A549 (cell line): Measurements from ENCODE around the gene RBM12. TPM values are rescaled to one million over a fixed set of nuclear protein-coding genes. Genes with fewer than 3 reads are reported as not detected.
"Not testable (repeated sequence)": the region's sequence is repeated elsewhere in the genome, so short reads cannot be mapped to it uniquely, and the experiment has no call there.

Experiments used
- ATAC-seq, 2 experiments: fragments of 200-7000 bp in 1 of 2; fragments of >200 bp in 1 of 2; cut with Nextera tagmentation in 1 of 2; cut with Tn5 transposase in 1 of 2; 3 replicates each; pipeline versions ENCODE4 v1.8.0 to v1.9.1; 2018 to 2020; ENCODE audit warnings: mild to moderate bottlenecking in 1 of 2, moderate library complexity in 1 of 2
- CTCF ChIA-PET: fragments of 300-600 bp; sonication (Branson Sonifier 250); formaldehyde crosslinking; extraction: SDS; loops from one replicate; lab custom pipeline; 2021; ENCODE audit warnings: antibody characterized with exemption, inconsistent platforms; lab: Yijun Ruan, JAX
- POLR2A ChIA-PET: fragments of 350-600 bp; formaldehyde crosslinking; extraction: SDS; loops from one replicate; lab custom pipeline; 2021; ENCODE audit warnings: antibody characterized with exemption, inconsistent platforms; lab: Yijun Ruan, JAX
- DNase-seq, 2 experiments: peaks; one replicate each; pipeline versions ENCODE4 v3.0.0 to v3.0.0-alpha.2; 2011 to 2016; ENCODE audit warnings: low read depth in 1 of 2, low spot score in 1 of 2
- FAIRE-seq: peaks from 2 replicates; lab custom pipeline; 2011; peaks lifted over from hg19 to GRCh38; lab: Jason Lieb, UNC
- H3K27ac ChIP-seq, 2 experiments: fragments of >200 bp; sonication (Bioruptor Twin); formaldehyde crosslinking; 3 replicates each; pipeline ENCODE4 v1.5.1; 2016 to 2017
- H3K4me1 ChIP-seq: fragments of >200 bp; sonication (Bioruptor Twin); formaldehyde crosslinking; 3 replicates; pipeline ENCODE4 v1.6.1; 2016
- H3K4me2 ChIP-seq: fragments of >200 bp; sonication (Bioruptor Twin); formaldehyde crosslinking; 3 replicates; pipeline ENCODE4 v1.6.1; 2016
- H3K4me3 ChIP-seq: fragments of >200 bp; sonication (Bioruptor Twin); formaldehyde crosslinking; 3 replicates; pipeline ENCODE4 v1.5.1; 2016
- H3K9me3 ChIP-seq: fragments of >200 bp; sonication (Bioruptor Twin); formaldehyde crosslinking; 3 replicates; pipeline ENCODE4 v1.6.1; 2016
- BCL3 ChIP-seq: fragments of >200 bp; sonication (Bioruptor Twin); formaldehyde crosslinking; IDR thresholded peaks from 3 replicates; pipeline ENCODE4 v1.6.1; 2016
- CEBPB ChIP-seq, 2 experiments: fragments of >200 bp in 1 of 2; sonication (Bioruptor Twin) in 1 of 2; formaldehyde crosslinking in 1 of 2; IDR thresholded peaks; 2 replicates each; pipeline ENCODE4 v1.6.1; 2012 to 2016
- CHD2 ChIP-seq: fragments of 150-350 bp; IDR thresholded peaks from 2 replicates; pipeline ENCODE4 v1.6.1; 2014; ENCODE audit warnings: low read length; ENCODE audit not compliant: partially characterized antibody
- CHD4 ChIP-seq: fragments of 200-600 bp; sonication (generic); IDR thresholded peaks from 2 replicates; pipeline ENCODE4 v1.6.1; 2016; ENCODE audit warnings: antibody characterized with exemption, mild to moderate bottlenecking, borderline replicate concordance
- CTCF ChIP-seq: fragments of >200 bp; sonication (Bioruptor Twin); formaldehyde crosslinking; IDR thresholded peaks from 3 replicates; pipeline ENCODE4 v1.5.1; 2016
- ESRRA ChIP-seq: fragments of 150-350 bp; IDR thresholded peaks from 2 replicates; pipeline ENCODE4 v1.6.1; 2014; ENCODE audit warnings: mild to moderate bottlenecking, low read length, borderline replicate concordance
- GATA3 ChIP-seq: IDR thresholded peaks from 2 replicates; pipeline ENCODE4 v1.6.1; 2012; ENCODE audit warnings: borderline replicate concordance
- HDAC2 ChIP-seq: fragments of 200-600 bp; sonication (generic); IDR thresholded peaks from 2 replicates; pipeline ENCODE4 v1.6.1; 2016
- HEYL ChIP-seq: fragments of 250-450 bp; sonication (Bioruptor Pico); IDR thresholded peaks from 2 replicates; pipeline ENCODE4 v1.8.0; 2021; ENCODE audit warnings: mild to moderate bottlenecking, moderate library complexity
- HOXA7 ChIP-seq: fragments of 250-450 bp; sonication (Bioruptor Pico); IDR thresholded peaks from 2 replicates; pipeline ENCODE4 v1.5.0; 2020; ENCODE audit warnings: mild to moderate bottlenecking, moderate library complexity
- HOXB13 ChIP-seq: fragments of 250-450 bp; sonication (Bioruptor Pico); IDR thresholded peaks from 2 replicates; pipeline ENCODE4 v1.5.0; 2020; ENCODE audit warnings: low read depth, mild to moderate bottlenecking, moderate library complexity
- JUN ChIP-seq, 2 experiments: fragments of >200 bp; sonication (Bioruptor Twin); formaldehyde crosslinking; IDR thresholded peaks; 2 replicates in 1 of 2; 3 replicates in 1 of 2; pipeline ENCODE4 v1.6.1; 2016 to 2017
- KDM1A ChIP-seq: fragments of 200-600 bp; sonication (generic); IDR thresholded peaks from 2 replicates; pipeline ENCODE4 v1.6.1; 2016; ENCODE audit warnings: low read depth, mild to moderate bottlenecking
- MAX ChIP-seq: IDR thresholded peaks from 2 replicates; pipeline ENCODE4 v1.6.1; 2012
- MYC ChIP-seq: IDR thresholded peaks from 2 replicates; pipeline ENCODE4 v1.6.1; 2012; ENCODE audit warnings: mild to moderate bottlenecking, inconsistent platforms, low read length, improper control_type of control experiment, borderline replicate concordance
- NFE2L2 ChIP-seq: fragments of 150-350 bp; conservative IDR thresholded peaks from 2 replicates; pipeline ENCODE4 v1.6.1; 2014; ENCODE audit warnings: low read length
- NR3C1 ChIP-seq: fragments of >200 bp; sonication (Bioruptor Twin); formaldehyde crosslinking; IDR thresholded peaks from 3 replicates; pipeline ENCODE4 v1.6.1; 2017
- PHF8 ChIP-seq: fragments of 200-600 bp; sonication (generic); IDR thresholded peaks from 2 replicates; pipeline ENCODE4 v1.6.1; 2016; ENCODE audit warnings: low read depth, mild to moderate bottlenecking, antibody characterized with exemption, moderate library complexity, borderline replicate concordance
- POLR2AphosphoS2 ChIP-seq: conservative IDR thresholded peaks from 2 replicates; pipeline ENCODE4 v1.6.1; 2012; ENCODE audit warnings: low read length, improper control_type of control experiment, inconsistent platforms
- RCOR1 ChIP-seq: fragments of 150-350 bp; IDR thresholded peaks from 2 replicates; pipeline ENCODE4 v1.6.1; 2014; ENCODE audit warnings: antibody characterized with exemption, low read length, low read depth
- RFX5 ChIP-seq: fragments of 450-650 bp; IDR thresholded peaks from 2 replicates; pipeline ENCODE4 v1.7.1; 2014; ENCODE audit warnings: antibody characterized with exemption, mild to moderate bottlenecking, moderate library complexity
- RNF2 ChIP-seq: fragments of 200-600 bp; sonication (generic); IDR thresholded peaks from 2 replicates; pipeline ENCODE4 v1.6.1; 2016; ENCODE audit warnings: low read depth, mild to moderate bottlenecking, antibody characterized with exemption, moderate library complexity, borderline replicate concordance
- SMC3 ChIP-seq: fragments of >200 bp; sonication (Bioruptor Twin); formaldehyde crosslinking; IDR thresholded peaks from 3 replicates; pipeline ENCODE4 v1.6.1; 2018; ENCODE audit warnings: inconsistent platforms
- SREBF2 ChIP-seq: fragments of 450-650 bp; IDR thresholded peaks from 2 replicates; pipeline ENCODE4 v1.6.1; 2014; ENCODE audit warnings: mild to moderate bottlenecking, moderate library complexity
- USF2 ChIP-seq: fragments of 450-650 bp; IDR thresholded peaks from 2 replicates; pipeline ENCODE4 v1.6.1; 2014; ENCODE audit warnings: antibody characterized with exemption
- ZC3H11A ChIP-seq: fragments of 450-650 bp; IDR thresholded peaks from 2 replicates; pipeline ENCODE4 v1.6.1; 2014; ENCODE audit warnings: antibody characterized with exemption, mild to moderate bottlenecking
- WGBS: methylation state at CpG from one replicate; pipeline ENCODE4 v1.1.6; 2017; ENCODE audit errors: missing lambda C conversion rate; 5-methylcytosine and 5-hydroxymethylcytosine counted together
- polyA plus RNA-seq, 4 experiments: library from polyadenylated mRNA; depleted of rRNA in 3 of 4; stranded (reverse); fragments of >200 nt; fragmentation: RNase III in 1 of 4; extraction: RNeasy Plus Mini Kit Qiagen cat#74134 plus additional on column Dnase treatment in 1 of 4; gene quantifications; 2 replicates in 3 of 4; 3 replicates in 1 of 4; pipeline ENCODE4 v1.2.3, GENCODE V29; 2011 to 2017

Gene RBM12
- polyA plus RNA-seq, 2 of the 4 experiments (the other 2 are of a cell fraction), result 49.9 to 119 TPM

GRCh38 chr20:35714127-35714526, 49.4 kb upstream of the RBM12 start:
- WGBS, result 86% methylated on average over 4 of the region's 4 CpGs
- Histone ChIP-seq H3K27ac (no peak overlapping the region), H3K4me1 (peaks cover 20% of the 10 kb centered on the region; the same call in 1 of the 3 replicates), H3K4me2 (no peak overlapping the region), H3K9me3 (no peaks in the 10 kb centered on the region), H3K4me3 (no peak overlapping the region)
- ATAC-seq (no peak), DNase-seq (no peak)
- ChIA-PET POLR2A (interaction anchor here (0.7 to 1.0 kb wide), 2 partner anchors 9 to 142 kb away, joined by 3 to 13 read pairs; no protein-coding TSS in a partner anchor), CTCF (interaction anchor here (1.3 kb wide), 2 partner anchors 9 to 13 kb away, joined by 3 to 5 read pairs; no protein-coding TSS in a partner anchor)
- TF ChIP-seq NFE2L2 (no peak), MYC (no peak), HEYL (CRISPR knock-in tag) (no peak), HOXB13 (CRISPR knock-in tag) (no peak), CHD2 (no peak), RNF2 (no peak), HDAC2 (no peak), NR3C1 (no peak), SREBF2 (no peak), GATA3 (no peak)
- TF ChIP-seq, all 56 proteins: peak for 0
- FAIRE-seq, result no peak

- CTCF ChIA-PET, H3K27ac ChIP-seq, ATAC-seq, H3K9me3 ChIP-seq, POLR2A ChIA-PET, DNase-seq, FAIRE-seq, H3K4me3 ChIP-seq, H3K4me2 ChIP-seq: not testable (repeated sequence)
- 89% methylated on average over 9 of the region's 9 CpGs for WGBS
- TF ChIP-seq CEBPB (IDR thresholded peaks at IDR 0.05), result peak in 1 of 2 experiments; percentile 46; a peak in 2 of 4 replicates
- H3K4me1 ChIP-seq, result peaks cover 20% of the 10 kb centered on the region; the same call in 1 of the 3 replicates
Measured at GRCh38 chr20:35713120-35713519, 48.4 kb upstream of the RBM12 start.

- peaks cover 20% of the 10 kb centered on the region; the same call in 1 of the 3 replicates for H3K4me1 ChIP-seq
- H3K4me2 ChIP-seq, result no peak overlapping the region
- WGBS, result 91% methylated on average over 6 of the region's 6 CpGs
- no peak for FAIRE-seq
- CTCF ChIA-PET, result interaction anchor here (0.5 to 3.7 kb wide), 3 partner anchors 8 to 173 kb away, joined by 3 to 15 read pairs (median 3); no protein-coding TSS in a partner anchor
- DNase-seq, result no peak
- POLR2A ChIA-PET, result no interaction called here
- no peak overlapping the region for H3K4me3 ChIP-seq
- no peak for TF ChIP-seq HEYL (CRISPR knock-in tag)
- TF ChIP-seq BCL3, result no peak
- TF ChIP-seq MYC, result no peak
- no peak for TF ChIP-seq HOXA7 (CRISPR knock-in tag)
- no peak; the same call in 1 of the 2 replicates for TF ChIP-seq POLR2AphosphoS2
- TF ChIP-seq KDM1A, result no peak
- TF ChIP-seq ZC3H11A, result no peak
- no peak for TF ChIP-seq USF2
- no peak for TF ChIP-seq MAX
- no peak for TF ChIP-seq SMC3
- TF ChIP-seq NR3C1, result no peak
- no peak for TF ChIP-seq RFX5
- no peak for TF ChIP-seq ESRRA
- no peak for TF ChIP-seq JUN (IDR thresholded peaks at IDR 0.05)
- no peak for TF ChIP-seq CHD4
- TF ChIP-seq RCOR1, result no peak
- TF ChIP-seq CHD2, result no peak
- no peak for TF ChIP-seq PHF8
- no peak for TF ChIP-seq CTCF
- TF ChIP-seq CEBPB (IDR thresholded peaks at IDR 0.05), result no peak
- no peak for ATAC-seq
- H3K9me3 ChIP-seq, result no peaks in the 10 kb centered on the region
- H3K27ac ChIP-seq, result no peak overlapping the region
Measured at GRCh38 chr20:35711588-35712209, 47.0 kb upstream of the RBM12 start.
